K562 (cell line): ENCODE measurements around the gene IRF1. TPM values are rescaled to one million over a fixed set of nuclear protein-coding genes. Genes with fewer than 3 reads are reported as not detected.

Source experiments
- CBX2 ChIP-seq: fragments of 200-600 bp; sonication (generic); IDR thresholded peaks from one replicate; pipeline ENCODE4 v1.6.1; 2012; ENCODE audit warnings: mild to moderate bottlenecking, low read length, inconsistent platforms; ENCODE audit not compliant: insufficient read depth, poor library complexity, severe bottlenecking
- CC2D1A ChIP-seq: fragments of 450-650 bp; IDR thresholded peaks from 2 replicates; pipeline ENCODE4 v1.6.1; 2017; ENCODE audit warnings: mild to moderate bottlenecking
- ELF2 ChIP-seq: fragments of 250-450 bp; sonication (Bioruptor Pico); IDR thresholded peaks from 2 replicates; pipeline ENCODE4 v1.5.0; 2021; ENCODE audit warnings: mild to moderate bottlenecking
- ETS1 ChIP-seq: conservative IDR thresholded peaks from 2 replicates; pipeline ENCODE4 v1.6.1; 2011; ENCODE audit warnings: low read depth, mild to moderate bottlenecking, low read length; ENCODE audit not compliant: control insufficient read depth
- ETV1 ChIP-seq: fragments of 450-650 bp; conservative IDR thresholded peaks from 2 replicates; pipeline ENCODE4 v1.6.1; 2016; ENCODE audit warnings: missing genetic modification characterization, control low read depth, low read depth, missing compliant biosample characterization
- GTF2A2 ChIP-seq: IDR thresholded peaks from 2 replicates; pipeline ENCODE4 v1.6.1; 2016; ENCODE audit warnings: mild to moderate bottlenecking, missing genetic modification characterization, missing compliant biosample characterization
- HINFP ChIP-seq: fragments of 450-650 bp; conservative IDR thresholded peaks from 2 replicates; pipeline ENCODE4 v1.6.1; 2016; ENCODE audit warnings: missing genetic modification characterization, low read depth, mild to moderate bottlenecking, control low read depth, missing compliant biosample characterization
- L3MBTL2 ChIP-seq: fragments of 450-650 bp; IDR thresholded peaks from 2 replicates; pipeline ENCODE4 v1.6.1; 2016; ENCODE audit warnings: mild to moderate bottlenecking, moderate library complexity
- MEF2D ChIP-seq: conservative IDR thresholded peaks from 2 replicates; pipeline ENCODE4 v1.6.1; 2016; ENCODE audit warnings: low read depth, missing genetic modification characterization, missing compliant biosample characterization
- NFIC ChIP-seq: fragments of 450-650 bp; IDR thresholded peaks from 2 replicates; pipeline ENCODE4 v1.6.1; 2017; ENCODE audit warnings: mild to moderate bottlenecking, inconsistent platforms
- NR2C2 ChIP-seq, 2 experiments: fragments of 200-800 bp in 1 of 2; sonication (Bioruptor generic) in 1 of 2; sonication (generic) in 1 of 2; formaldehyde crosslinking in 1 of 2; IDR thresholded peaks; 2 replicates each; pipeline versions ENCODE4 v1.6.1 to v1.8.0; 2016 to 2022; ENCODE audit warnings: mild to moderate bottlenecking in 1 of 2, missing compliant biosample characterization in 1 of 2, missing genetic modification characterization in 1 of 2, missing genetic modification reagents in 1 of 2
- SMAD2 ChIP-seq: fragments of 150-350 bp; IDR thresholded peaks from 2 replicates; pipeline ENCODE4 v1.6.1; 2014; ENCODE audit warnings: low read depth, mild to moderate bottlenecking, low read length
- THRAP3 ChIP-seq: fragments of 450-650 bp; IDR thresholded peaks from 2 replicates; pipeline ENCODE4 v1.6.1; 2016; ENCODE audit warnings: mild to moderate bottlenecking, inconsistent platforms, borderline replicate concordance
- ZBTB49 ChIP-seq: sonication (generic); formaldehyde crosslinking; IDR thresholded peaks from 2 replicates; pipeline ENCODE4 v1.8.0; 2022; ENCODE audit warnings: missing genetic modification reagents, mild to moderate bottlenecking, borderline replicate concordance
- ZKSCAN8 ChIP-seq: fragments of 200-800 bp; sonication (Bioruptor generic); IDR thresholded peaks from 2 replicates; pipeline ENCODE4 v1.6.1; 2016; ENCODE audit warnings: missing genetic modification characterization, missing compliant biosample characterization
- ZNF592 ChIP-seq: fragments of 450-650 bp; IDR thresholded peaks from 2 replicates; pipeline ENCODE4 v1.6.1; 2017; ENCODE audit warnings: antibody characterized with exemption, mild to moderate bottlenecking
- ZSCAN32 ChIP-seq: fragments of 450-650 bp; formaldehyde crosslinking; IDR thresholded peaks from 2 replicates; pipeline ENCODE4 v1.4.0; 2020; ENCODE audit warnings: mild to moderate bottlenecking, moderate library complexity
- polyA plus RNA-seq, 8 experiments: library from polyadenylated mRNA; depleted of rRNA in 4 of 8; stranded (reverse) in 5 of 8; unstranded in 3 of 8; fragments of >200 nt; fragmentation: Nextera tagmentation in 2 of 8; fragmentation: Illumina TruSeq in 1 of 8; extraction: Ambion mirVana in 2 of 8; extraction: Trizol in 1 of 8; gene quantifications; 2 replicates each; pipeline versions ENCODE4 v1.2.1 to v1.2.3, GENCODE V29; 2011 to 2014; ENCODE audit warnings: inconsistent platforms in 1 of 8, missing spikeins in 1 of 8
- total RNA-seq, 7 experiments: library from RNA; depleted of rRNA in 6 of 7; stranded (reverse); fragments of >200 nt in 6 of 7; fragmentation: Illumina TruSeq in 2 of 7; extraction: Trizol in 2 of 7; gene quantifications; 2 replicates each; pipeline versions ENCODE4 v1.2.1 to v1.2.3, GENCODE V29; 2011 to 2021; ENCODE audit warnings: low replicate concordance in 1 of 7

Gene IRF1
- total and polyA plus RNA-seq, 9 of the 15 experiments (the other 6 are each of a cell fraction or from before 2014, with no cell fraction given): 1.1 to 12.3 (median 5.9) TPM

GRCh38 chr5:132457371-132458225 is 33.0 kb downstream of the IRF1 start (continued):
- no peak for TF ChIP-seq HINFP (tag)
- TF ChIP-seq THRAP3: no peak
- TF ChIP-seq GTF2A2 (tag): 0 out of 2 replicates have a peak, but pooled peaks have one; percentile 55
- peak; percentile 38; the same call in 1 of the 2 replicates for TF ChIP-seq ZKSCAN8 (CRISPR knock-in tag)
- TF ChIP-seq ZSCAN32 (CRISPR knock-in tag): peak; percentile 64
- TF ChIP-seq SMAD2: no peak
- no peak for TF ChIP-seq NFIC
- TF ChIP-seq NR2C2 (CRISPR knock-in tag; IDR thresholded peaks at IDR 0.05): no peak
- TF ChIP-seq NR2C2 (tag; IDR thresholded peaks at IDR 0.05): peak; percentile 77; the same call in 1 of the 2 replicates
- no peak for TF ChIP-seq ZBTB49
- TF ChIP-seq ETV1 (tag): peak; percentile 83
- TF ChIP-seq ZNF592: peak; percentile 47; the same call in 1 of the 2 replicates
- TF ChIP-seq ETS1: no peak
- TF ChIP-seq ELF2 (CRISPR knock-in tag): no peak
- TF ChIP-seq CBX2: no peak
- TF ChIP-seq MEF2D (tag): 0 out of 2 replicates have a peak, but pooled peaks have one; percentile 55
- no peak for TF ChIP-seq CC2D1A
- TF ChIP-seq L3MBTL2: peak; percentile 27; the same call in 1 of the 2 replicates
